Measurements from ENCODE around the gene EYA4. TPM values are rescaled to one million over a fixed set of nuclear protein-coding genes. Genes with fewer than 3 reads are reported as not detected.

Gene EYA4, protein sequence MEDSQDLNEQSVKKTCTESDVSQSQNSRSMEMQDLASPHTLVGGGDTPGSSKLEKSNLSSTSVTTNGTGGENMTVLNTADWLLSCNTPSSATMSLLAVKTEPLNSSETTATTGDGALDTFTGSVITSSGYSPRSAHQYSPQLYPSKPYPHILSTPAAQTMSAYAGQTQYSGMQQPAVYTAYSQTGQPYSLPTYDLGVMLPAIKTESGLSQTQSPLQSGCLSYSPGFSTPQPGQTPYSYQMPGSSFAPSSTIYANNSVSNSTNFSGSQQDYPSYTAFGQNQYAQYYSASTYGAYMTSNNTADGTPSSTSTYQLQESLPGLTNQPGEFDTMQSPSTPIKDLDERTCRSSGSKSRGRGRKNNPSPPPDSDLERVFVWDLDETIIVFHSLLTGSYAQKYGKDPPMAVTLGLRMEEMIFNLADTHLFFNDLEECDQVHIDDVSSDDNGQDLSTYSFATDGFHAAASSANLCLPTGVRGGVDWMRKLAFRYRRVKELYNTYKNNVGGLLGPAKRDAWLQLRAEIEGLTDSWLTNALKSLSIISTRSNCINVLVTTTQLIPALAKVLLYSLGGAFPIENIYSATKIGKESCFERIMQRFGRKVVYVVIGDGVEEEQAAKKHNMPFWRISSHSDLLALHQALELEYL
- total RNA-seq (ENCODE audit: insufficient read depth, low replicate concordance): 11.1 TPM

- DNase-seq (ENCODE audit: low spot score): peak; percentile 20
Observed at GRCh38 chr6:133241086-133241900, at the start of gene EYA4. Gene EYA4, plus strand, starts transcription at chr6:133241357. Its CDS starts 33,424 bp downstream, at chr6:133274781.

- no peak for DNase-seq (ENCODE audit: low spot score)
Observed at GRCh38 chr6:133193396-133193795, 47.8 kb upstream of the EYA4 start.

- DNase-seq (ENCODE audit: low spot score): no peak
Observed at GRCh38 chr6:133198725-133199124, 42.4 kb upstream of the EYA4 start.

GRCh38 chr6:133201231-133201630 lies 39.9 kb upstream of the EYA4 start:
- DNase-seq (ENCODE audit: low spot score): no peak

- DNase-seq (ENCODE audit: low spot score): no peak
Observed at GRCh38 chr6:133202610-133203343, 38.4 kb upstream of the EYA4 start.

- no peak for DNase-seq (ENCODE audit: low spot score)
Observed at GRCh38 chr6:133203344-133203697, 37.8 kb upstream of the EYA4 start.

GRCh38 chr6:133205304-133205703 lies 35.9 kb upstream of the EYA4 start:
- no peak for DNase-seq (ENCODE audit: low spot score)

DNA sequence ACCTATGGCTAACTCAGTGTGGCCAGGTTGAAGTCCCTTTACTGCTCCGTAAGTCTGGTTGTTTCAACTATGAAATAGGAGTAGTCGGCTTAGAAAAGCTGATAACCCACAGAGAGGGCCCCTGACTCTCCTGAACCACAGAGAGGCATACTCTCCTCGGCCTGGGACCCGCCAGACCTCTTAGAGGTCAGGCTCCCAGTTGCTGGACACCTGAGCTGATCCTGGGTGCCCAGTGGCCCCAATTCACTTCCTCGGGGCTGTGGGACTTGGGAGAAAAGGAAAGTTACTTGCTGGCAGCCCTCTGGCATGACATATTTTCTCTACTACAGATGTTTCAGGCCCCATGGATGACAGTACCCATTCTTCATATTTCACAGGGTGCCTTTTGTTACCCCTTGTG lies 34.2 kb upstream of the EYA4 start:
- DNase-seq (ENCODE audit: low spot score): no peak

DNA sequence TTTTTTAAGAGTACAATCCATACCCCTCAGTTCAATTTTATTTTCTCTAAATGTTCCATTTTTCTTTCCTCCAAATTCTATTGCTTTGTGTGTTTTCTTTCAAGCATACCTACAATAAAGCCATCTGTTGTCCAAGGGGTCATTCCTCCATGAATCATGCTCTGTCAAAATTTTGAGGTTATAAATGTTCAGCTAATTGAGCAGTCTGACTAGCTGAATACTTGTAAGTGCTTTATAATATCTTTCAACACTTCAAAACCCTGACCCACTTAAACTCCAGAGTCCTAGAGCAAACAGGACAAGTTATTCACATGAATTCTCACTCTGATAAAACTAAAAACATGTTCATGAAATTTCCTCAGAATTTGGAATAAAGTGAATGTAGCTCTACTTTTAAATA lies 33.4 kb upstream of the EYA4 start:
- no peak for DNase-seq (ENCODE audit: low spot score)

GRCh38 chr6:133208183-133208755 lies 32.9 kb upstream of the EYA4 start:
- DNase-seq (ENCODE audit: low spot score): no peak

GRCh38 chr6:133214267-133214666 lies 26.9 kb upstream of the EYA4 start:
- no peak for DNase-seq (ENCODE audit: low spot score)

DNA sequence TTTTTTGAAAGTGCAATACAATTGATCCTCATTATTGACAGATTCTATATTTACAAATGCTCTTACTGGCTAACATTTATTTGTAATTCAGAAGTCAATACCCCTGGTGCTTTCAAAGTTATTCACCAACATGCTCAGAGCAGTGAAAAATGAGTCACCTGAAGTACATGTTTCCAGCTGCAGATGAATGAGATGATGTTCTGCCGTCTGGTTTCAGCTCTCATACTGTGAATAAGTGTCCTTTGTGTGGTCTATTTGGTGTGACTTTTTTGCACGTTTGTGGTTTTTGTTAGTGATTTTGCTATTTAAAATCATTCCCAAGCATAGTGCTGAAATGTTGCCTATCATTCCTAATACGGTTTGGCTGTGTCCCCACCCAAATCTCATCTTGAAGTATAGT lies 22.3 kb upstream of the EYA4 start:
- no peak for DNase-seq (ENCODE audit: low spot score)

DNA sequence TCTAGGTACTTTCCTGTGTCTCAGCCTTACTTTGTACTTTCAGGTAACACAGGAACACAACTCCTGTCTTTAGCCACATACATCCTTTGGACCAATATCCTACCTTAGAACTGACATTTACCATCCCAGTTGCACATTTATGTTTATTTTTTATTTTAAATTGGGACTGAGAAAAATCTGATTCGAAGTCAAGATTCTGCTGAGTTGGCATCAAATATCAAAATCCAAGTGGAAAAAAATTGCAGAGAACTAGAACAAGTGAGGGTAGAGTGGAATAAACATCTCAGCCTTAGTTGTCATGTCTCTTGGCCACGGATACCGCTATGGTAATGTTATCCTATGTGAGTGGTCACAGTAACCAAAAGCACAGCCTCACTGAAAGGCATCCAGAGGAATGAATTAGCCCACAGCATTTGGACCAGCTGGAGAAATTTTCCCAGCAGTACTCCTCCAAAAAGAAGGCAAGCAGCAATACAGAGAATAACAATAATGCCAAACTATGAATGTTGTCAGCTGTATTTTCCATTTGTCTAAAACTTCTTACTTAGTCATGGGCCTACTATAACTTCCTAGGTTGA lies 17.6 kb upstream of the EYA4 start:
- no peak for DNase-seq (ENCODE audit: low spot score)

- no peak for DNase-seq (ENCODE audit: low spot score)
Observed at GRCh38 chr6:133225560-133225959, 15.6 kb upstream of the EYA4 start.

DNA sequence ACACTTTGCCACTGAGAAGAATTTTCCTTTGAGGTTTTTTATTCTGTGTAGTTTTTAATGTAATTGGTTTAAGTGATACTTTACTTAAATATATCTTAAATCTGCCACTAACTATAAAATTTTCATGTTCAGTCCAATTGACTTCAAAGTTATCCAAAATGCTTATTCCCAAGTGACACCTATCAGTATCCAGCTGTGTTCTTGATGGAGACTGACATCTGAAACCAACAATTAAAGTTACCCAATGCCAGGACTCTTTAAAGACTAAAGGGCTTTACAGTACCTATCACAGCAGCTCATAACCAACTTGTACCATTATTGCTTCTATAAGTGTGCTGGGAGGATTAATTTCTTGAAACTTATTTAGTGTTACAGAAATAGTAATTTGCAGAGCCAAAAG lies 13.8 kb upstream of the EYA4 start:
- no peak for DNase-seq (ENCODE audit: low spot score)

- no peak for DNase-seq (ENCODE audit: low spot score)
Observed at GRCh38 chr6:133230052-133230451, 11.1 kb upstream of the EYA4 start.

DNA sequence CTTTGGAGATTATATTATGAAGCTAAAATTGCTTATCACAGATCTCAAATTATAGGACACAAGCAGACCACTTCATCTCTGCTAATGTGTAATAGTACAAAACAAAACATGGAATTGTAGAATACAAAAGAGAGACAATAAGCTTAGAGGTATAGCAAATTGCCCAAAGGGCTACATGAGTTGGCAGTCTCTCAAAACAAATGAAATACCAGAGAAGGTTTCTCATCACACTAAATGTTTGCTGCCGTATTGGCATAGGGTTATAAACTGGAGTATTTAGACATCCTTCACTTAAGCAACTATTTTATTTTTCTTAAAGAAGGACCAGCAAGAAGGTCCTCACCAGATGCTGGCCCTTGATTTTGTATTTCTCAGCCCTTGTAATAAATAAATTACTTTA lies 5.9 kb upstream of the EYA4 start:
- DNase-seq (ENCODE audit: low spot score): no peak

DNA sequence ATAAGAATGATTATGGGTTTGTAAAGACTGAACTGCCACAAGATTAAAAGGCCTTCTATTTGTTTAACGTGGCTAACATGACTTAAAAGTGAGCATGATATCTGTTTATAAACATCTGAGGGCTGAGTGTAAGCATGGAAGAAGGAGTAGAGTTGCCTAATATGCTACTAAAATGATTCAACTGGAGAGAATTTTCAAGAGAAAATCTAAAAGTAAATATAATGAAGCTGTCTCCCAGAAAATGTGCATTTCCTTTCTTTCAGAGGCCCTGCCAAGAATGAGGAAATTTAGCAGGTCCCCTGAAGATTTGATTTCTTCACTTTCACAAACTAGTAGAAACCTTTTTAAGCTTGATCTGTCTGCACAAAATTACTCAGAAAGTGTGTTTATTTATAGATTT lies 4.2 kb upstream of the EYA4 start:
- peak; percentile 35 for DNase-seq (ENCODE audit: low spot score)

DNA sequence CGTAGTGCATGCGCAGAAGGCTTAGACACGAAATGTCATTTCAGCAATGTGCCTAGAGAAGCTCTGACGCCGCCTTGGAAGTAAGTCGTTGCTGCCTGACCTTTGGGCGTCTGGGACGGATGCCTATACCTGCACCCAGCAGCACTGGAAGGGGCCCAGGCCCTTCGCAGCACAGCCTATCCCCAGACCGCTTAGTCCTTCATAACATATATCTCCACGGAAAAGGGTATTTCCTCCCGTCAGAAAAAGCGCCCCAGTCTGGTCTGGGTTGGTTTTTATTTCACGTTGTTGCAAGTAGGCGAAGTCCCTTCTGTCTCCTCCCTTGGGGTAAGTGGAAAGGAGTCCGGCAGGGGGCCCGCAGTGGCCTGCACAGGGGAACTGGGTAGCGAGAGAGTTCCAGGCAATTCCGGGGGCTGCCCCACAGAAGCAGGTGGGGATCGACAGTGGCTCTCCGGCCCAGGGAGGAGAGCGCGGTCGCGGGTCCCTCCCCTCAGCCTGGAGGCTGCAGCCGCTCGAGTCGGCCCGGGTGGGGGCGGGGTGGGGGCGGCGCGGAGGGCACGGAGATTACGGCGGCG lies 559 bp upstream of the EYA4 start:
- no peak for DNase-seq (ENCODE audit: low spot score)

DNA sequence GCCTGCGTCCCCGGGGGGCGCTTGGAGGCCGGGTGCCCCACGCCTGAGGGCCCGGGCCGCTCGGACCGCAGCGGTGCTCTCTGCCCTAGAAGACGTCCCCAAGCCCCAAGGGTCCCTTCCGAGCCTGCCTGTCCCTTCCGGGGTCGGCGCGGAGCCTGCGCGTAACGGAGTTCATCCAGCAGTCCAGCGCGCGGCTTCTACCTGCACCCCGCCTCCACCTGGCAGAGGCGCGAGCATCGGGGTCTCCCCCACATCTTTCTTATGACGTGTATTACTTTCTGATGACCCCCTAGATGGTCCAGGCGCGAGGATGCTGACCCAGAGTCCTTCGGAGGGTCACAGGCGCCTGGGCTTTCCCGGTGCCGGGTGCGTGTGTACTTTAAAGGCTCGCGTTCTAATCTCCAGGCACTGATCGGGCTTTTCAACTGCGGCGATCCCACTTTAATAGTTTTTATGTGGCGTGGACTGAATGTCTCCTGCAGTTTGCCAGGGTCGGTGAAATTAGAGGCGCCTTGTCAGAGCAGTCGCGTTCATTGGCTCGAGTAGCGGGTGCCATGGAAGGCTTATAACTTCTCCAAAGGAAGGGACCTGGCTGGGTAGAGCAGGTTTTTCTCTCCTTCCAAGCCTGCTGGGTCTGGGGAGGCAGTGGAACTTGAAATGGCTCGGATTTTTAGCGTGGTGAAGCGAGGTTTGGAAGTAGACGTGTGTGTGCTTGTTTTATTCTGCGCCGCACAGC lies 912 bp downstream of the EYA4 start:
- DNase-seq (ENCODE audit: low spot score): no peak
